ENCODE results near the gene COL4A2. TPM values are rescaled to one million over a fixed set of nuclear protein-coding genes. Genes with fewer than 3 reads are reported as not detected.
"Not testable (repeated sequence)": the region's sequence is repeated elsewhere in the genome, so short reads cannot be mapped to it uniquely, and the experiment has no call there.

Gene COL4A2
- polyA plus RNA-seq, 4 donors: 473 to 603 (median 479) TPM

- no peak for DNase-seq (ENCODE audit: low read depth in 4 of 4, low spot score in 3 of 4)
Observed at GRCh38 chr13:110447801-110448200, 140.7 kb downstream of the COL4A2 start.

GRCh38 chr13:110448230-110448629 lies 141.1 kb downstream of the COL4A2 start:
- no peak for DNase-seq (ENCODE audit: low read depth in 4 of 4, low spot score in 3 of 4)

DNA sequence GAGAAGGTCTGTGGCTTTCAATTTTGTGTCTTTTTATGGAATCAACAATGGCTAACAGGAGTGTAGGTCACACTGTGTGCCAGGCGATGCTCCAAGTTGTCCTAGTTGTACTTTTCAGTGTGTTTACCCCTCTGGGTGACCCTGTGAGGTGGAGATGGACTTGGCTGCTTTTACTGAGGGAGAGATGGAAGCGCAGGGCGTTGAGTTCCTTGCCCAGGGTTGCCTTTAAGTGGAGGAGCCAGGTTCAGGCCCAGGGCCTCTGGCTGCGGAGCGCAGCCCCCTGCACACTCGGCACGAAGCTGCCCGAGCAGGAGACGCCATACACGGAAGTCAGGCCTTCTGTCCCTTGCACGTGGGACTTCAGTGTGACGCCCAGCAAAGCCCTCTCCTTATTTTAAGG lies 141.6 kb downstream of the COL4A2 start:
- DNase-seq (ENCODE audit: low read depth in 4 of 4, low spot score in 3 of 4): no peak

- DNase-seq (ENCODE audit: low read depth in 4 of 4, low spot score in 3 of 4): no peak
Observed at GRCh38 chr13:110449219-110450015, 142.3 kb downstream of the COL4A2 start.

GRCh38 chr13:110450016-110450900 lies 143.2 kb downstream of the COL4A2 start:
- no peak for DNase-seq (ENCODE audit: low read depth in 4 of 4, low spot score in 3 of 4)

- no peak for DNase-seq (ENCODE audit: low read depth in 4 of 4, low spot score in 3 of 4)
Observed at GRCh38 chr13:110450941-110451730, 144.1 kb downstream of the COL4A2 start.

- not testable (repeated sequence) for DNase-seq (ENCODE audit: low read depth in 4 of 4, low spot score in 3 of 4)
Observed at GRCh38 chr13:110453091-110453490, 146.0 kb downstream of the COL4A2 start.

- DNase-seq (ENCODE audit: low read depth in 4 of 4, low spot score in 3 of 4): no peak
Observed at GRCh38 chr13:110453797-110454196, 146.7 kb downstream of the COL4A2 start.

DNA sequence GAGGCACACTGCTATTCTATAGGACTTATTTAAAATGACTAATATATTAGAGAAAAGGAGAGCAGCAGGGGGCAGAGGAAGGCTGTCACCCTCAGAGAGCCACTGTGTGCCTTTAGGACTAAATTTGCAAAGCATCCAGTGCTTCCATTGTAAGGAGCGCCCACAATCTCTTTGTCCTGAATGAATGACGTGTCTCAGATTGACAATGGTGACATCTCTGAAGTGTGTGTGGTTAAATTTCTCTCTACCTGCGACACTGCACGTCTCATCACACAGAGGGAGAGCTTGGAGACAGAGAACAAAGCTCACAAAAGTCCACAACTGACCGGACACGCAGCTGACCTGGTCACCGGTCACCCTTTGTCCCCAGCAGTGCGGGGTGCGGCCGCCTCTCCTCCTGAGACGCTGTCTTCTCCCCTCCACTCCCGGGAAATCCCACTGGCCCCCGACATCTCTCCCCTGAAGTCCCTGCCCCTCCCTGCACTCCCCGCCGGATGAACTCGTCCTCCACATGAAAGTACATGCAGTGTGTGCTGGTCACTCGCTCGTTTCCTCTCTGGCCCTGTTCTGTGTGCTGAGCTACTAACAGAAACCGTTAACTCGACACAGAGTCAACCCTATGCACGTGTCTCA lies 147.3 kb downstream of the COL4A2 start:
- no peak for DNase-seq (ENCODE audit: low read depth in 4 of 4, low spot score in 3 of 4)

GRCh38 chr13:110454956-110455355 lies 147.9 kb downstream of the COL4A2 start:
- no peak for DNase-seq (ENCODE audit: low read depth in 4 of 4, low spot score in 3 of 4)

GRCh38 chr13:110455444-110455843 lies 148.4 kb downstream of the COL4A2 start:
- no peak for DNase-seq (ENCODE audit: low read depth in 4 of 4, low spot score in 3 of 4)

- peak; percentile 53 to 60 (median 58) for DNase-seq (ENCODE audit: low read depth in 4 of 4, low spot score in 3 of 4)
Observed at GRCh38 chr13:110455941-110456340, 148.9 kb downstream of the COL4A2 start.

GRCh38 chr13:110456550-110456949 lies 149.5 kb downstream of the COL4A2 start:
- DNase-seq (ENCODE audit: low read depth in 4 of 4, low spot score in 3 of 4): no peak

- no peak for DNase-seq (ENCODE audit: low read depth in 4 of 4, low spot score in 3 of 4)
Observed at GRCh38 chr13:110457361-110457760, 150.3 kb downstream of the COL4A2 start.

DNA sequence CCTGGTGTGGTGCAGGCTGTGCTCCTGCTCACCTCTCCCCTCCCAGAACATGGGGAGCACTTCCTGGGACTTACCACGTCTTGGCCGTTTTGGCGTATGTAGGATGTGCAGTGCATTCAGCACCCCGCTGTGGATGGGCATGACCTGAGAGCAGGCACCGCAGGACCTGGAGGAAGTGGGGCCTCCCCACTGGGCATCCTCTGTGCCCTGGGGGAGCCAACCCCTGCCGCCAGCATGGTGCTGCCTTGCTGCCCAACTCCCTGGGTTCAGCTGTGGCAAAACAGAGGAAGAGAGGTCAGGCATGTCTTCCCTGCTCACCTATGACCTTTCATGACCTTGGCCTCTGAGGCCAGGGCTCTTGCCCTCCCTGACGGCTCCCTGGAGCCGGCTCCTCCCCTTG lies 150.9 kb downstream of the COL4A2 start:
- DNase-seq (ENCODE audit: low read depth in 4 of 4, low spot score in 3 of 4): no peak

- DNase-seq (ENCODE audit: low read depth in 4 of 4, low spot score in 3 of 4): no peak
Observed at GRCh38 chr13:110458594-110459365, 151.7 kb downstream of the COL4A2 start.

- DNase-seq (ENCODE audit: low read depth in 4 of 4, low spot score in 3 of 4): no peak
Observed at GRCh38 chr13:110462091-110462490, 155.0 kb downstream of the COL4A2 start.

GRCh38 chr13:110463156-110463555 lies 156.1 kb downstream of the COL4A2 start:
- DNase-seq (ENCODE audit: low read depth in 4 of 4, low spot score in 3 of 4): no peak

DNA sequence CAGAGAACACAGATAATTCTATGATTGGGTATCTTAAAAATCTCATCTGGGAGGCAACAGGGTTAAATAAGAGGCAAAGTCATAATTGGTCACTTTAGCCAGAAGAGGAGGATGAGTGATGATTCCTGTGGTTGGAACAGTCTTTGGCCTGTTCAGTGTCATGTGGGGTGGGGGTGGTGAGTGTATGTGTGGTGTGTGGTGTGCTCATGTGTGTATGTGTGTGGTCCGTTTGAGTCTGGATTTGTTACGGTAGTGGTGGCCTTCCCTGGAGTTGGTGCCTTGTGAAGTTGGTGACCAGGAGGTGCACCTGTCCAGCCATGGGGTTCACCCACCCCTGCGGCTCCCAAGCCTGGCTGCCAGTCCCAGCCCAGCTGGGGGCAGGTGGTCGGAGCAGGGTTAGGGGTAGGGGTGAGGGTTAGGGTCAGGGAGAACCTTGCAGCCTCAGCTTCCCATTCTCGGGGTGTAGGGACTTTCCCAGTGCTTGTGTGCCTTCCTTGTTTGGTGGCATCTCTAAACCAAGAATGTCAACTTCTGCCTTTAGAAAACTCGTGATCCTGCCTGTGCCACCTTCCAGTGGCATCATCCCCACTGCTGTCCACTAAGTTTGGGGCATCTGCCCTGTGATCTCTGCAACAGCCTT lies 156.9 kb downstream of the COL4A2 start:
- DNase-seq (ENCODE audit: low read depth in 4 of 4, low spot score in 3 of 4): no peak

All from right renal pelvis (tissue), 4 donors.